ENCODE measurements around the gene XAF1. TPM values are rescaled to one million over a fixed set of nuclear protein-coding genes. Genes with fewer than 3 reads are reported as not detected.
"Not testable (repeated sequence)": the region's sequence is repeated elsewhere in the genome, so short reads cannot be mapped to it uniquely, and the experiment has no call there.

XAF1 gene
- total RNA-seq, 4 donors from 2014 or later = 6.7 to 15.5 (median 14.1) TPM

- H3K4me3 ChIP-seq = no peak overlapping the region
- in situ Hi-C loops (cut with MboI; ENCODE audit: low pct_ligation_motif_present in 1 of 4, low pct_unique_long_range_greater_than_20kb in 1 of 4, low sequenced_read_pairs in 3 of 4) (no loop called here), intact Hi-C loops (cut with DNase I; ENCODE audit: low total_unique reads) (no loop called here)
- 84 to 89% methylated on average over 4 to 8 of the region's 8 CpGs for WGBS, 2 donors (ENCODE audit: low coverage in 1 of 2)
- peaks cover 0 to 10% (median 2%) of the 10 kb centered on the region in 4 donors for H3K4me1 ChIP-seq
- TF ChIP-seq EP300 (IDR thresholded peaks at IDR 0.05; ENCODE audit: low read depth) (no peak), POLR2AphosphoS5 (IDR thresholded peaks at IDR 0.05) (no peak), POLR2A (IDR thresholded peaks at IDR 0.05) (no peak)
- TF ChIP-seq, protein P1, sequence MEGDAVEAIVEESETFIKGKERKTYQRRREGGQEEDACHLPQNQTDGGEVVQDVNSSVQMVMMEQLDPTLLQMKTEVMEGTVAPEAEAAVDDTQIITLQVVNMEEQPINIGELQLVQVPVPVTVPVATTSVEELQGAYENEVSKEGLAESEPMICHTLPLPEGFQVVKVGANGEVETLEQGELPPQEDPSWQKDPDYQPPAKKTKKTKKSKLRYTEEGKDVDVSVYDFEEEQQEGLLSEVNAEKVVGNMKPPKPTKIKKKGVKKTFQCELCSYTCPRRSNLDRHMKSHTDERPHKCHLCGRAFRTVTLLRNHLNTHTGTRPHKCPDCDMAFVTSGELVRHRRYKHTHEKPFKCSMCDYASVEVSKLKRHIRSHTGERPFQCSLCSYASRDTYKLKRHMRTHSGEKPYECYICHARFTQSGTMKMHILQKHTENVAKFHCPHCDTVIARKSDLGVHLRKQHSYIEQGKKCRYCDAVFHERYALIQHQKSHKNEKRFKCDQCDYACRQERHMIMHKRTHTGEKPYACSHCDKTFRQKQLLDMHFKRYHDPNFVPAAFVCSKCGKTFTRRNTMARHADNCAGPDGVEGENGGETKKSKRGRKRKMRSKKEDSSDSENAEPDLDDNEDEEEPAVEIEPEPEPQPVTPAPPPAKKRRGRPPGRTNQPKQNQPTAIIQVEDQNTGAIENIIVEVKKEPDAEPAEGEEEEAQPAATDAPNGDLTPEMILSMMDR (IDR thresholded peaks at IDR 0.05) = no peak
- no peaks in the 10 kb centered on the region for H3K9me3 ChIP-seq
- H3K27me3 ChIP-seq = no peaks in the 10 kb centered on the region
- H3K27ac ChIP-seq = no peak overlapping the region
- H3K36me3 ChIP-seq = peaks cover 0 to 30% (median 8%) of the 10 kb centered on the region in 4 donors
- no peak for DNase-seq
Observed at GRCh38 chr17:6761779-6762178, 5.9 kb downstream of the XAF1 start.

DNA sequence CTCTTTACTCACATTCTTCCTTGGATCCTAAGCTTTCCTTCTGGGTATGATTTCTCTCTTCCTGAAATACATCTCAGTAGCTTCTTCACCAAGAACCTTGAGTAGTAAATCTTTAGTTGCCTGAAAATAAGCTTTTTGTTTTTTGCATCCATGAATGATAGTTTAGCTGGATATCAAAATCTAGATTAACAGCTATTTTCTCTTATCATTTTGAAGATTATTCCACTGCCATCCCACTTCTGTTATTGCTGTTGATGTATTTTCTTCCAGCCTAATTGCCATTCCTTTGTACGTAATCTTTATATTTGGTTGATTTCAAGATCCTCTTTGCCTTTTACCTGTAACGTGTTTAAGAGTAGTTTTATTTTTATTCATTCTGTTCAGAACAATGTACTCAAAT lies 12.6 kb downstream of the XAF1 start:
- TF ChIP-seq, protein P1 (IDR thresholded peaks at IDR 0.05) = no peak
- TF ChIP-seq POLR2A (IDR thresholded peaks at IDR 0.05) = no peak
- TF ChIP-seq EP300 (IDR thresholded peaks at IDR 0.05; ENCODE audit: low read depth) = no peak
- no peak for TF ChIP-seq POLR2AphosphoS5 (IDR thresholded peaks at IDR 0.05)
- H3K4me3 ChIP-seq = no peak overlapping the region
- H3K36me3 ChIP-seq = peaks cover 0 to 85% (median 45%) of the 10 kb centered on the region in 4 donors
- DNase-seq = no peak
- H3K4me1 ChIP-seq = no peaks in the 10 kb centered on the region
- in situ Hi-C loops (cut with MboI; ENCODE audit: low pct_ligation_motif_present in 1 of 4, low pct_unique_long_range_greater_than_20kb in 1 of 4, low sequenced_read_pairs in 3 of 4) (no loop called here), intact Hi-C loops (cut with DNase I; ENCODE audit: low total_unique reads) (no loop called here)
- peaks cover 21 to 29% of the 10 kb centered on the region in 2 donors for H3K9me3 ChIP-seq
- no peaks in the 10 kb centered on the region for H3K27me3 ChIP-seq
- 96 to 97% methylated on average over 2 of the region's 2 CpGs for WGBS, 2 donors (ENCODE audit: low coverage in 1 of 2)
- no peak overlapping the region for H3K27ac ChIP-seq

DNA sequence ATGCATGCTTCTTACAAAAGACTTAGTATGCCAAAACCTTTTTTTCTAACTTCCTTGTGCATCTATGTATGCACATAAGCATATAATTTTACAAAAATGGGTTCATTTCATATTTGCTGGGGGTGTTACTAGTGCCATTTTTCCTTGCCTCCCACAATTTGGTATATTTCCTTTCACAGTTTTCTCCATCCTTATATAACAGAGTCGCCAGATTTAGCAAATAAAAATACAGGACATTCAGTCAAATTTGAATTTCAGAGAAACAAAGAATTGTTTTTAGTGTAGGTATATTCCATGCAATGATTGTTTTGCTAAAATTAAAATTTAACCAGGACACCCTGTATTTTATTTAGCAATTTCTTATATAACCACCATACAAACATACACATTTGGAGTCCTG lies 16.2 kb downstream of the XAF1 start:
- in situ Hi-C loops (cut with MboI; ENCODE audit: low pct_ligation_motif_present in 1 of 4, low pct_unique_long_range_greater_than_20kb in 1 of 4, low sequenced_read_pairs in 3 of 4) = no loop called here
- Histone ChIP-seq H3K4me3 (no peak overlapping the region), H3K27ac (no peak overlapping the region), H3K36me3 (peaks cover 0 to 73% (median 38%) of the 10 kb centered on the region in 4 donors), H3K9me3 (peaks cover 27 to 36% of the 10 kb centered on the region in 2 donors), H3K4me1 (peaks cover 0 to 4% (median 0%) of the 10 kb centered on the region in 4 donors), H3K27me3 (peaks cover 23% of the 10 kb centered on the region)
- WGBS, 2 donors (ENCODE audit: low coverage in 1 of 2) = 93 to 95% methylated on average over 1 of the region's 1 CpG
- intact Hi-C loops (cut with DNase I; ENCODE audit: low total_unique reads) = no loop called here
- TF ChIP-seq POLR2A (IDR thresholded peaks at IDR 0.05) = no peak
- no peak for DNase-seq

DNA sequence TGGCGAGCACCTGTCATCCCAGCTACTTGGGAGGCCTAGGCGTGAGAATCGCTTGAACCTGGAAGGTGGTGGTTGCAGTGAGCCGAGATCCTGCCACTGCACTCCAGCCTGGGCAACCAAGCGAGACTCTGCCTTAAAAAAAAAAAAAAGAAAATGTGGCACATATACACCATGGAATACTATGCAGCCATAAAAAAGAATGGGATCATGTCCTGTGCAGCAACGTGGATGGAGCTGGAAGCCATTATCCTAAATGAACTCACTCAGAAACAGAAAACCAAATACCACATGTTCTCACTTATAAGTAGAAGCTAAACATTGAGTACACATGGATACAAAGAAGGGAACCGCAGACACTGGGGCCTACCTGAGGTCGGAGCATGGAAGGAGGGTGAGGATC lies 19.1 kb downstream of the XAF1 start:
- in situ Hi-C loops (cut with MboI; ENCODE audit: low pct_ligation_motif_present in 1 of 4, low pct_unique_long_range_greater_than_20kb in 1 of 4, low sequenced_read_pairs in 3 of 4) = loop anchor here in 1 of 4 donors (25.0 kb wide), 1 partner anchor 88 kb away; no protein-coding TSS in a partner anchor
- WGBS, 2 donors (ENCODE audit: low coverage in 1 of 2) = 93 to 94% methylated on average over 2 to 8 of the region's 8 CpGs
- H3K36me3 ChIP-seq = peaks cover 0 to 46% (median 21%) of the 10 kb centered on the region in 4 donors
- H3K4me1 ChIP-seq; H3K27ac ChIP-seq; H3K4me3 ChIP-seq; intact Hi-C loops (cut with DNase I; ENCODE audit: low total_unique reads); DNase-seq: not testable (repeated sequence)
- H3K27me3 ChIP-seq = peaks cover 29% of the 10 kb centered on the region
- H3K9me3 ChIP-seq = peaks cover 10 to 16% of the 10 kb centered on the region in 2 donors

DNA sequence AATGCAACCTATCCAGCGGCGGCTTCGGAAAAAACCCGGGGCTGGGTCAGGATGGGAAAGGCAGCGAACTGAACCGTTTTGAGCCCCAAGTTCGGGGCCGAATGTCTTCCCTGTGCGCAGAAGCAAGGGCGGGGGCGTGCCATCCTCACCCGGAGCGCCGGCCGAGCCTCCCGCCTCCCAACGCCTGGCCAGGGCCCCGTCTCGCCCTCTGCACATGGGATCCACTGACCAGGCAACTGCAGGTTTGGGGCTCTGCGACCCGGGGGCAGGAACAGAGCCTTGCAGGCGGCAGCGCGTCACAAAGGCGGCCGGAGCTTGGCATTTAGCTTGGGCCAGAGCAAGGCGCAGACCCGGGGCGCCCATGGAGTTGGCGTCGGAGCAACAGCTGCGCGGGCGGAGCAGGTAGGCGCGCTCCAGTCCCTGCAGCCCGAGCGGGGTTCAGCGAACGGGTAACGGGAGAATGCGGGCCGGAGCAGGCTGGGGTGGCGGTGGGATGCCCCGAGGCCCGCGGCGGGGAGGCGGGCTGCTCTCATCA lies 20.1 kb downstream of the XAF1 start, which contains the start of gene FBXO39:
Gene FBXO39, plus strand, starts transcription at position 345 of the 535 bp plus-strand sequence. CDS start 3,654 bp downstream, outside the sequence.
- 8 to 11% methylated on average over 6 to 20 of the region's 49 CpGs for WGBS, 2 donors (ENCODE audit: low coverage in 1 of 2)
- Histone ChIP-seq H3K27me3 (peaks cover 29% of the 10 kb centered on the region), H3K4me1 (peaks cover 0 to 4% (median 0%) of the 10 kb centered on the region in 4 donors), H3K27ac (no peak within 1 kb of the TSS), H3K9me3 (peaks cover 10 to 16% of the 10 kb centered on the region in 2 donors), H3K4me3 (no peak within 1 kb of the TSS), H3K36me3 (peaks cover 0 to 35% (median 16%) of the 10 kb centered on the region in 4 donors)
- TF ChIP-seq POLR2A (IDR thresholded peaks at IDR 0.05) (no peak), EP300 (IDR thresholded peaks at IDR 0.05; ENCODE audit: low read depth) (no peak), POLR2AphosphoS5 (IDR thresholded peaks at IDR 0.05) (no peak)
- TF ChIP-seq, protein P1 (IDR thresholded peaks at IDR 0.05) = no peak
- intact Hi-C loops (cut with DNase I; ENCODE audit: low total_unique reads) = no loop called here
- no peak for DNase-seq
- in situ Hi-C loops (cut with MboI; ENCODE audit: low pct_ligation_motif_present in 1 of 4, low pct_unique_long_range_greater_than_20kb in 1 of 4, low sequenced_read_pairs in 3 of 4) = loop anchor here in 1 of 4 donors (25.0 kb wide), 1 partner anchor 89 kb away; no protein-coding TSS in a partner anchor

Data from transverse colon (tissue), 4 donors.